Head of caudate nucleus (tissue), 42 donors: ENCODE results near the gene TLE3.
A peak's percentile ranks its signal among the peaks of the same experiment; 100 is the strongest.

Experiments used
- DNase-seq, 42 donors: peaks; one replicate each; pipeline versions ENCODE4 v3.0.0 to v3.0.0-alpha.2; 2020 to 2021; ENCODE audit warnings: mixed read lengths in 7 of 42
- intact Hi-C: fragments of 100-400 bp; cut with DNase I; formaldehyde crosslinking; loops from one replicate; pipeline ENCODE4 v1.15.0; 2022

TLE3 gene

GRCh38 chr15:70058642-70059360 lies 38.9 kb downstream of the TLE3 start:
- DNase-seq = peak in 2 of 42 donors; percentile 2 to 16
- intact Hi-C loops = loop anchor here (10.0 kb wide), 1 partner anchor 164 kb away; no protein-coding TSS in a partner anchor

GRCh38 chr15:70057931-70058641 lies 39.6 kb downstream of the TLE3 start:
- DNase-seq = peak in 2 of 42 donors; percentile 6 to 19
- intact Hi-C loops = loop anchor here (10.0 kb wide), 1 partner anchor 163 kb away; no protein-coding TSS in a partner anchor

- DNase-seq = peak in 3 of 42 donors; percentile 7 to 14 (median 12)
- intact Hi-C loops = loop anchor here (10.0 kb wide), 1 partner anchor 161 kb away; no protein-coding TSS in a partner anchor
Observed at GRCh38 chr15:70056091-70056680, 41.5 kb downstream of the TLE3 start.

DNA sequence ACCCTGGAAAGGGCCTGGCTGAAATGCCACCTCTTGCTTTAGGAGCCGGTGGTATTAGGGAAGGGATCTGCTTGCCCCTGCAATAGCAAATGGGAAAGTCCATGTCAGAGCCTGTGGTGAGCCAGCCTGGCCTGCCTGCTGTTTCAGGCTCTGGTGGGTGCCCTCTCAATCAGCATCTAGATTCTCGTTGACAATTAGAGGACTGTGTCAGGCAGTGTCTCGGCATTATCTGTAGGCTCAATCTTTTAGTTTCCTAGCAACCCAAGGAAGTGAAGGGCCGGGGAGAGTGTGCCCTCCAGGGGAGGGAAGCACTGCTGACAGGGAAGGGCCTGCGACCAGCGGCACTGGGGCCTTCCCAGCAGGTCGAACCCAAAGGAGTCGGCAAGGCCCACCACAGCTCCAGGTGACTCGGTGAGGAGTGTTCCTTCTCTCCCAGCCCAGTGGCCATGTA lies 42.1 kb downstream of the TLE3 start:
- intact Hi-C loops = loop anchor here (10.0 kb wide), 1 partner anchor 161 kb away; no protein-coding TSS in a partner anchor
- DNase-seq = peak in 3 of 42 donors; percentile 6 to 25 (median 9)

GRCh38 chr15:70054884-70055387 lies 42.8 kb downstream of the TLE3 start:
- intact Hi-C loops = loop anchor here (10.0 kb wide), 1 partner anchor 160 kb away; no protein-coding TSS in a partner anchor
- DNase-seq = peak in 4 of 42 donors; percentile 6 to 24 (median 14)

DNA sequence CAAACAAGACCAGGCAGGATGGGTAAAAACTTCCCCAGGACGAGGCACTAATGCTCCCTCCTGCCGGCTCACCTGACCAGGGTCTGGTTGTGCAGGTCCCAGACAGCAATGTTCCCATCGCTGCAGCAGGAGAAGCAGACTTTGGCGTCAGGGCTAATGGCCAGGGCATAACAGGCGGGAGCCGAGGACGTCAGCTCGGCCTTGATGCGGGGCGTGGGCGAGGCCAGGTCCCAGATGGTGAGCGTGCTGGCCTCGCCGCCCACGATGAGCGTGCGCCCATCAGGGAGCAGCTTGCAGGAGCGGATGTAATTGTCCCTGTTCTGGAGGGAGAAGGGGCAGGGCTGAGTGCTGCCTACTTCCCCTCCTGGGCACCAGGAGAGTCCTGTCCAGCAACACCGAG lies 43.4 kb downstream of the TLE3 start:
- intact Hi-C loops = loop anchor here (10.0 kb wide), 1 partner anchor 160 kb away; no protein-coding TSS in a partner anchor
- peak in 3 of 42 donors; percentile 10 to 24 (median 19) for DNase-seq

- intact Hi-C loops = loop anchor here (10.0 kb wide), 1 partner anchor 159 kb away; no protein-coding TSS in a partner anchor
- peak in 3 of 42 donors; percentile 11 to 30 (median 22) for DNase-seq
Observed at GRCh38 chr15:70053716-70054229, 43.9 kb downstream of the TLE3 start.

- intact Hi-C loops = loop anchor here (10.0 kb wide), 1 partner anchor 158 kb away; no protein-coding TSS in a partner anchor
- DNase-seq = peak in 20 of 42 donors; percentile 24 to 65 (median 44)
Observed at GRCh38 chr15:70053001-70053715, 44.6 kb downstream of the TLE3 start.

DNA sequence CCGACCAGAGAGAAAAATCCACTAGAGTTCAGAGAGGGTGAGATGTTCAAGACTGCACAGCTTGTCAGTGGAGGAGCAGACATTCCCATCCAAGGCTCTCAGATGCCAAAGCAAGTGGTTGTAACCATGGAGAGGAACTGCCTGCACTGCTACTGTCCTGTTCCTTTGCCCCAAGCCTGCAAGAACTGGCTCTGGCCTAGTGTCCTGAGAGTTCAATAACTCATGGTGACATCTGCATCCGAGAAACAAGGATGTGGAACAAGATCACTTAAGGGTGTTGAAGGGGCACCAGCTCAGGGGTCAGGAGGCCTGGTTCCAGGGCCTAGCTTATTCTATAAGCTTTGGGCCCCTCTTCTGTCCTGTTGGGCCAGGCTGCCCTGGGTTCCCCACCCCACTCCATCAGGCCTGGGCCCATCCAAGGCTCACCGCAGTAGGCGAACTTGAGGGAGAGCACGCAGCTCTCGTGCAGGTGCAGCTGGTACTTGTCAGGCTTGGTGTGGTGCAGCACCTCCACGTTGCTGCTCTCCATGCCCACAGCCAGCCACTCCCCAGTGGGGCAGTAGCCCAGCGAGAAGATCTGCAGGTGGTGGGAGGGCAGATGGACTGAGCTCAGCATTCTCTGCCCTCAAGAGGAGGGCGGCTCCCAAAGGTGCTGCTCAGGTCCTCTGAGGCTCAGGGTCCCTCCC lies 45.6 kb downstream of the TLE3 start:
- DNase-seq = peak in 1 of 42 donors; percentile 26
- intact Hi-C loops = loop anchor here (10.0 kb wide), 1 partner anchor 157 kb away; no protein-coding TSS in a partner anchor

- intact Hi-C loops = loop anchor here (10.0 kb wide), 1 partner anchor 156 kb away; no protein-coding TSS in a partner anchor
- DNase-seq = peak in 3 of 42 donors; percentile 7 to 21 (median 19)
Observed at GRCh38 chr15:70050970-70051369, 46.7 kb downstream of the TLE3 start.

GRCh38 chr15:70050441-70050840 lies 47.3 kb downstream of the TLE3 start:
- intact Hi-C loops = loop anchor here (10.0 kb wide), 1 partner anchor 156 kb away; no protein-coding TSS in a partner anchor
- DNase-seq = no peak

GRCh38 chr15:70049701-70050301 lies 47.9 kb downstream of the TLE3 start:
- intact Hi-C loops = loop anchor here (10.0 kb wide), 1 partner anchor 155 kb away; no protein-coding TSS in a partner anchor
- DNase-seq = peak in 10 of 42 donors; percentile 9 to 66 (median 39)

DNA sequence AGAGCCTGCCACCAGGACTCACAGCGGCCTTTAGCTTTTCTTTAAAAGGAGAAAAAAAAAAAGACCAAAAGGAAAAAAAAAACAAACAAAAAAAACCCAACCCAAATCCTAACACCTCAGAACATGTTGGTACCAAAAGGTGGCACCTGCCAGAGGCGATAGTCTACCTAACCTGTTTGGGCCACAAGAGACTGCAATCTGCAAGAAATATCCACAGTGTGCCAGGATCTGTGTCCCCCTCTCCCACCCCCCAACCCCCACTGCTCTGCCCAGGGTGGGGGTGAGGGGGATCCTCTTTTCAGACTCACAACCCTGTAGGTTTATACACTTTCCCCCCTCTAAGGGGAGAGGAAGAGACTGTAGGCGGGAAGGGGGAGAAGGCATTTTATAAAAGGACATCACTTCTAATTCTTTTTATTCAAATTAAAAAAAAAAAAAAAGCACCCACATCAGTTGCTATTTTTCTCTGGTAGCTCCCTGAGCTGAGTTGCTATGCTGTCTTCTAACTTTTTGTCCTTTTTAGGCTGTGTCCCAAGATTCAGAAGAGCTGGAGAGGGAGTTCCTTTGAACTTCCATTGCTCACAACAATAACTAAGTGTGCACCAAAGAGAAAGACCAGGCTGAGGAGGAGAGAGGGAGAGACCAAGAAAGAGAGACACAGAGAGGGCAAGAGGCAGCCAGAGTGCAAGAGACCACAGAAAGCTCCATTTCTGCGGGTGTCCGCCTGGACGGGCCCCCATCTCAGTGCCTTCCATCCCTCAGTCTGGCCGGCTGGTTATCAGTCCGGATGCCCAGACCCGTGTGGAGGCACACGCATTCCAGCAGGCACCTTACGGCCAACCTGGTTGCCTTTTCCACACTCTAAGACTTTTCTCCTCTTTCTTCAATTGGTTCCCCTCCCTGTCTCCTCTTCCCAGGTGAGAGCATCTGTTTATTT lies 48.9 kb downstream of the TLE3 start:
- DNase-seq = peak in 2 of 42 donors; percentile 6 to 12
- intact Hi-C loops = no loop called here

DNA sequence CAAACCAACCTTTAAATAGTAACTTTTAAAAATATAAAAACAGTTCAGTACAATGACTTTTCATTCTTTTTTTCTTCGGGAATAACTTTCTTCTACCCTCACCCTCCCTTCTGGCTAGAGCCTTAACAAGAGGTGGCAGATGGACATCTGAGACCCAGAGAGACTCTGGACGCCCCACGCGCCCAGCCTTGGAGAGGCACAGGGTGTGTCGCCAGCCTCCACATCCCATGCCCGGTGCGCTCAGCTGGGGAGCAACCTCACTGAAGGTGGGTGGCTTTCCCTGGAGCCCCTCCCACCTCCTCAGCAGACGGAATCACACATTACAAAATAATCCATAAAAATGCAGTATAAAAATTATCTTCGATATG lies 49.5 kb downstream of the TLE3 start:
- intact Hi-C loops = no loop called here
- DNase-seq = peak in 3 of 42 donors; percentile 10 to 33 (median 12)

DNA sequence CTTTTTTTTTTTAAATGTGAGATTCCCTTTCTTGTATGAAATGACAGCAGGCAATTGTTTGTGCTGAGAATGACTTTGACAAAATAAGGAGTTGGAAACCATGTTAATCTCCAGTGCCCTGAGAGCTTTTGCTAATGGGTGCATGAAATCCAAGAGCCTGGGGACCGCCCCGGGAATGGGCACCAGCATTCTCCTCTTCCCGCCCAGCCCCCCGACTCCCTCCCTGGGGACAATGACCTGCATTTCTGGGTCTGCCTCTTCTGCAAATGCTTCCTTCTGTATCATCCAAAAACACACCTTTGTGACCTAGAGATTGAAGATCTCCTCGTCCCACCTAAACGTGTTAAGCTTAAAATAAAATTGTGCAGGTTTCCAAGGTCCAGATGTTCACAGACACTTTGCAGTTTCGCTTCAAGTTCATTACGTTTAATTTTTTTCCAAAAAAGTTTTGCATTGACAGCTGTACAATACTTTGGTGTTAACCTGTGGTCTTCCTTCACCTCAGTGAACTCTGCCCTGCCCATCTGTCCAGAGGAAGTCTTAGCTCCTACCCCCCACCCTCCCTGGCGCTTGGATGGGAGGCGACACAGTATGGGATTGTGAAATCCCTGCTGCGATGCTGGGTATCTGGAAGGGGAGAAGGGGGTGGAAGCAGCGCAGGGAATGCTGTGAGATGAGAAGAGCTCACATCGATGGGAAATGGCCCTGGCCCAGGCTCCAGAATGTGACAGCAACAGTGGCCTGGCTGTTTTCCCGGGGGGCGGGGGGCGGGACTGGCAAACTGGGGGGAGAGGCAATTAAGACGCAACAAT lies 50.1 kb downstream of the TLE3 start:
- DNase-seq = peak in 5 of 42 donors; percentile 9 to 26 (median 20)
- intact Hi-C loops = no loop called here
